ENCODE results near the gene SRC.
"Not testable (repeated sequence)": the region's sequence is repeated elsewhere in the genome, so short reads cannot be mapped to it uniquely, and the experiment has no call there.

GRCh38 chr20:37371845-37372244, 25.9 kb downstream of the SRC start:
- not testable (repeated sequence) for TF ChIP-seq CTCF, POLR2A (IDR thresholded peaks at IDR 0.05)

Measured in body of pancreas (tissue), 4 donors.